ENCODE results near the gene DERA. TPM values are rescaled to one million over a fixed set of nuclear protein-coding genes. Genes with fewer than 3 reads are reported as not detected.

DERA gene
- total and polyA plus RNA-seq, 2 of the 13 experiments (the other 11 are each of a cell fraction or from before 2014, with no cell fraction given): 24.0 to 51.3 TPM

DNA sequence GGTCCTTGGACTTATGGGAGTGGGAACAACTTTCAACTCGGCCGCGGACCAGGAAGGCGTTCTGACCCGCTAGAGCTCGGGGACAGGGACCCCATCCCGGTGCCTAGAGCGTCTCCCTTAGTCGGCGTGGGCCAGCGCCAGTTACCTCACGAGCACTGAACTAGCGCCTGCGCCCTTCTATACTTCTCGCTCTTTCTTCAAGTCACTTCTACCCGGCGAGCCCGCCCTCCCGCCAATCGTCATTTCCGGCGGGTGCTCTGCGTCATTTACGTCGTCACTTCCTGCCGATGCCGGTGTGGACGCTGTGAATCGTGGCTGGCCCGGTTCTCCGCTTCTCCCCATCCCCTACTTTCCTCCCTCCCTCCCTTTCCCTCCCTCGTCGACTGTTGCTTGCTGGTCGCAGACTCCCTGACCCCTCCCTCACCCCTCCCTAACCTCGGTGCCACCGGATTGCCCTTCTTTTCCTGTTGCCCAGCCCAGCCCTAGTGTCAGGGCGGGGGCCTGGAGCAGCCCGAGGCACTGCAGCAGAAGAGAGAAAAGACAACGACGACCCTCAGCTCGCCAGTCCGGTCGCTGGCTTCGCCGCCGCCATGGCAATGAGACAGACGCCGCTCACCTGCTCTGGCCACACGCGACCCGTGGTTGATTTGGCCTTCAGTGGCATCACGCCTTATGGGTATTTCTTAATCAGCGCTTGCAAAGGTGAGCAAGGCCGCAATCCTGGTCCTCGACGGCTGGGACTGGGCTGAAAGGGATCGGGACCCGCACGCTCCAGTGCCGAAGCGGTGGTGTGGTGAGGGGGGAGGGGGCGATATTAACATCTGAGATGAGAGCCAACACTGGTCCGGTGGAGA is 28.8 kb upstream of the DERA start, which contains the start of gene STRAP (continued):
- TF ChIP-seq SP140L (CRISPR knock-in tag; IDR thresholded peaks at IDR 0.05; ENCODE audit: borderline replicate concordance) (peak; percentile 90), DR1 (CRISPR knock-in tag; IDR thresholded peaks at IDR 0.05) (peak; percentile 86), MTA3 (CRISPR knock-in tag; IDR thresholded peaks at IDR 0.05) (no peak), KDM6A (CRISPR knock-in tag; IDR thresholded peaks at IDR 0.05; ENCODE audit: low read depth) (no peak), ZNF572 (CRISPR knock-in tag; IDR thresholded peaks at IDR 0.05) (no peak), ZKSCAN8 (CRISPR knock-in tag; IDR thresholded peaks at IDR 0.05; ENCODE audit: borderline replicate concordance) (0 out of 2 replicates have a peak, but pooled peaks have one; percentile 30), ZNF329 (CRISPR knock-in tag; IDR thresholded peaks at IDR 0.05; ENCODE audit: low read depth) (peak; percentile 63; the same call in 1 of the 2 replicates), MBD4 (IDR thresholded peaks at IDR 0.05; ENCODE audit: borderline replicate concordance, low read length) (no peak), ZNF556 (CRISPR knock-in tag; IDR thresholded peaks at IDR 0.05; ENCODE audit: borderline replicate concordance) (peak; percentile 87; the same call in 1 of the 2 replicates), NFYB (CRISPR knock-in tag; IDR thresholded peaks at IDR 0.05) (peak; percentile 30; the same call in 1 of the 2 replicates), ONECUT2 (CRISPR knock-in tag; IDR thresholded peaks at IDR 0.05) (no peak; the same call in 1 of the 2 replicates), ELF3 (CRISPR knock-in tag; IDR thresholded peaks at IDR 0.05) (peak; percentile 48; the same call in 1 of the 2 replicates), POLR2G (IDR thresholded peaks at IDR 0.05; ENCODE audit: low read depth, low read length) (peak; percentile 96), NCOR1 (IDR thresholded peaks at IDR 0.05; ENCODE audit: borderline replicate concordance, low read length) (0 out of 2 replicates have a peak, but pooled peaks have one; percentile 23), ZNF230 (CRISPR knock-in tag; IDR thresholded peaks at IDR 0.05) (peak; percentile 94), PHF20 (CRISPR knock-in tag; IDR thresholded peaks at IDR 0.05) (peak; percentile 85), KDM2A (CRISPR knock-in tag; IDR thresholded peaks at IDR 0.05; ENCODE audit: borderline replicate concordance, low read depth) (peak; percentile 87; the same call in 1 of the 2 replicates), NBN (conservative IDR thresholded peaks at IDR 0.05) (no peak)
- TF ChIP-seq, protein P1, sequence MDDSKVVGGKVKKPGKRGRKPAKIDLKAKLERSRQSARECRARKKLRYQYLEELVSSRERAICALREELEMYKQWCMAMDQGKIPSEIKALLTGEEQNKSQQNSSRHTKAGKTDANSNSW (CRISPR knock-in tag; IDR thresholded peaks at IDR 0.05; ENCODE audit: borderline replicate concordance): no peak
- TF ChIP-seq, protein P2, sequence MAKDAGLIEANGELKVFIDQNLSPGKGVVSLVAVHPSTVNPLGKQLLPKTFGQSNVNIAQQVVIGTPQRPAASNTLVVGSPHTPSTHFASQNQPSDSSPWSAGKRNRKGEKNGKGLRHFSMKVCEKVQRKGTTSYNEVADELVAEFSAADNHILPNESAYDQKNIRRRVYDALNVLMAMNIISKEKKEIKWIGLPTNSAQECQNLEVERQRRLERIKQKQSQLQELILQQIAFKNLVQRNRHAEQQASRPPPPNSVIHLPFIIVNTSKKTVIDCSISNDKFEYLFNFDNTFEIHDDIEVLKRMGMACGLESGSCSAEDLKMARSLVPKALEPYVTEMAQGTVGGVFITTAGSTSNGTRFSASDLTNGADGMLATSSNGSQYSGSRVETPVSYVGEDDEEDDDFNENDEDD (CRISPR knock-in tag; IDR thresholded peaks at IDR 0.05; ENCODE audit: borderline replicate concordance): peak; percentile 35; the same call in 1 of the 2 replicates
- TF ChIP-seq, protein P3, sequence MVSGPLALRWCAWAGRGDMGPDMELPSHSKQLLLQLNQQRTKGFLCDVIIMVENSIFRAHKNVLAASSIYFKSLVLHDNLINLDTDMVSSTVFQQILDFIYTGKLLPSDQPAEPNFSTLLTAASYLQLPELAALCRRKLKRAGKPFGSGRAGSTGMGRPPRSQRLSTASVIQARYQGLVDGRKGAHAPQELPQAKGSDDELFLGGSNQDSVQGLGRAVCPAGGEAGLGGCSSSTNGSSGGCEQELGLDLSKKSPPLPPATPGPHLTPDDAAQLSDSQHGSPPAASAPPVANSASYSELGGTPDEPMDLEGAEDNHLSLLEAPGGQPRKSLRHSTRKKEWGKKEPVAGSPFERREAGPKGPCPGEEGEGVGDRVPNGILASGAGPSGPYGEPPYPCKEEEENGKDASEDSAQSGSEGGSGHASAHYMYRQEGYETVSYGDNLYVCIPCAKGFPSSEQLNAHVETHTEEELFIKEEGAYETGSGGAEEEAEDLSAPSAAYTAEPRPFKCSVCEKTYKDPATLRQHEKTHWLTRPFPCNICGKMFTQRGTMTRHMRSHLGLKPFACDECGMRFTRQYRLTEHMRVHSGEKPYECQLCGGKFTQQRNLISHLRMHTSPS (CRISPR knock-in tag; IDR thresholded peaks at IDR 0.05; ENCODE audit: low read depth): no peak
- TF ChIP-seq, protein P4, sequence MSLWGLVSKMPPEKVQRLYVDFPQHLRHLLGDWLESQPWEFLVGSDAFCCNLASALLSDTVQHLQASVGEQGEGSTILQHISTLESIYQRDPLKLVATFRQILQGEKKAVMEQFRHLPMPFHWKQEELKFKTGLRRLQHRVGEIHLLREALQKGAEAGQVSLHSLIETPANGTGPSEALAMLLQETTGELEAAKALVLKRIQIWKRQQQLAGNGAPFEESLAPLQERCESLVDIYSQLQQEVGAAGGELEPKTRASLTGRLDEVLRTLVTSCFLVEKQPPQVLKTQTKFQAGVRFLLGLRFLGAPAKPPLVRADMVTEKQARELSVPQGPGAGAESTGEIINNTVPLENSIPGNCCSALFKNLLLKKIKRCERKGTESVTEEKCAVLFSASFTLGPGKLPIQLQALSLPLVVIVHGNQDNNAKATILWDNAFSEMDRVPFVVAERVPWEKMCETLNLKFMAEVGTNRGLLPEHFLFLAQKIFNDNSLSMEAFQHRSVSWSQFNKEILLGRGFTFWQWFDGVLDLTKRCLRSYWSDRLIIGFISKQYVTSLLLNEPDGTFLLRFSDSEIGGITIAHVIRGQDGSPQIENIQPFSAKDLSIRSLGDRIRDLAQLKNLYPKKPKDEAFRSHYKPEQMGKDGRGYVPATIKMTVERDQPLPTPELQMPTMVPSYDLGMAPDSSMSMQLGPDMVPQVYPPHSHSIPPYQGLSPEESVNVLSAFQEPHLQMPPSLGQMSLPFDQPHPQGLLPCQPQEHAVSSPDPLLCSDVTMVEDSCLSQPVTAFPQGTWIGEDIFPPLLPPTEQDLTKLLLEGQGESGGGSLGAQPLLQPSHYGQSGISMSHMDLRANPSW (CRISPR knock-in tag; IDR thresholded peaks at IDR 0.05; ENCODE audit: borderline replicate concordance): no peak
- TF ChIP-seq, protein P5, sequence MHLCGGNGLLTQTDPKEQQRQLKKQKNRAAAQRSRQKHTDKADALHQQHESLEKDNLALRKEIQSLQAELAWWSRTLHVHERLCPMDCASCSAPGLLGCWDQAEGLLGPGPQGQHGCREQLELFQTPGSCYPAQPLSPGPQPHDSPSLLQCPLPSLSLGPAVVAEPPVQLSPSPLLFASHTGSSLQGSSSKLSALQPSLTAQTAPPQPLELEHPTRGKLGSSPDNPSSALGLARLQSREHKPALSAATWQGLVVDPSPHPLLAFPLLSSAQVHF (CRISPR knock-in tag; IDR thresholded peaks at IDR 0.05): no peak

All from HepG2 (cell line).